Measurements from ENCODE around the gene HELZ2.
"Not testable (repeated sequence)": the region's sequence is repeated elsewhere in the genome, so short reads cannot be mapped to it uniquely, and the experiment has no call there.

HELZ2 gene

DNA sequence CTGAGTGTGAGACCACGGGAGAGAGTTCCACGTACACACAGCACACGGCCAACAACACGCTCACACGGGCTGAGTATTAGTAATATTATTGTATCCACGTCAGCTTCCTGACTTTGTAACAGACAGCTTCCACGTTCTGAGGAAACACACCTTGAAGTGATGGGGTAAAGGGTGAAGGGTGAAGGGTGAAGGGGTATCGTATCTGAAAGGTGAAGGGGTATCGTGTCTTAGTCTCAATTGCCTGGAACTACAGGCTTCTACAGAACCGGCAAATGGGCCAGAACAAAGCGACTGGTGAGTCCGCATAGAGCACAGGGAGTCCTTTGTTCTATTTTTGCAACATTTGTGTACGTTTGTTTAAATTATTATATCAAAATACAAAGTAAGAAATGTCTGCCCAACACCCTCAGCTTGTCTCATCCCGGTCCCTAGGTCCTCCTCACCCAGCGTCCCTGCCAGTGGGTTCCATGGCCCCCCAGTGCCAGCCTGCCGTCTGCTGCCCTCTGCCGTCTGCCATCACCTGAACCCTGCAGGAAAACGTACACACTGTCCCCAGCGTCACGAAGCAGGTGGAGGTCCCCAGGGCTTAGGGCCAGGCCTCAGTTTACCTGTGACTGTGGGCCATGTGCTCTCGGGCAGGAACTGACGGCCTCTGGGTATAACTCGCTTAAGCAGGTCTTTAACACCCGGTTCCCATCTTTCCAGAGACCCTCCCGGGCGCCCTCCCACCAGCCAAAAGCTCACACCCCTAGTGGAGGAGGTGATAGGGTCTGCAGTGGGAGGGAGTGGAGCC is 4.4 kb upstream of the HELZ2 start:
- no peak for DNase-seq (ENCODE audit: low spot score)

DNA sequence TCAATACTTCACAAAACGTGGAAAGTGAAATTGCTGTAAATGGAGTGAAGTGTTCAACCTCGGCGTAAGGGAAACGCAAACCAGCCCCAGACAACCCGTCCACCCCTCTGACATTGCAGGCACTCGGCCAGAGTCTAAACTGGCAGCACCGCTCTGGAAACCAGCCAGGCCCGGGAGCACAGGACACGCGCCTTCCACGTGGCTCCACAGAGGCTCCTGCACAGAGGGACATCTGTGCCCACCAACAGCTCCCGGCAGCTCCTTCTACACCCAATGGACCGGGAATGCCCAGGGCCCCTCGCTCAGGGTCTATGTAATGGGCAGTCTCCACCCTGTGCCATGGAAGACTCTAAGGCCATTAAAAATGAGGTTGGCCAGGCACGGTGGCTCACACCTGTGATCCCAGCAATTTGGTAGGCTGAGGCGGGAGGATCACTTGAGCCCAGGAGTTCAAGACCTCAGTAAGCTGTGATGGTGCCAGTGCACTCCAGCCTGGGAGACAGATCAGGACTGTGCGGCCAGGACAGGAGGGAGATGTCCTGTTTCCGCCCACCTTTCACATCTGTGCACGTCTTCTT is 3.4 kb upstream of the HELZ2 start:
- no peak for DNase-seq (ENCODE audit: low spot score)

DNA sequence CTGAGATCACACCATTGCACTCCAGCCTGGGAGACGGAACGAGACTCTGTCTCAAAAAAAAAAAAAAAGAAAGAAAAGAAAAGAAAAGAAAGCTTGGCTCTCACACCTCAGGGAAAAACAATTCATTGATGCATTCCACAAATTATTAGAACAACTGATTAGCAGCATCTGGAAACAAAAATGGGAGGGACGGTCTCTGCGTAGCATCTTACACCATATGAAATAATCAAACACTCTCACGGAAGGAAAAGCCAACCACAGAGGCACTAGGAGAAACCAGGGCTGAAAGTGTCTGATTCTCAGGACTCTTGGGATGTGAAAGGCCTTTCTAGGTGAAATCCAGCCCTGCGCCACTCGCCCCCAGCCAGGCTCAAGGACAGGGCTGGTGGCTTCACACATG is 2.3 kb upstream of the HELZ2 start:
- DNase-seq (ENCODE audit: low spot score), result peak; percentile 26

DNA sequence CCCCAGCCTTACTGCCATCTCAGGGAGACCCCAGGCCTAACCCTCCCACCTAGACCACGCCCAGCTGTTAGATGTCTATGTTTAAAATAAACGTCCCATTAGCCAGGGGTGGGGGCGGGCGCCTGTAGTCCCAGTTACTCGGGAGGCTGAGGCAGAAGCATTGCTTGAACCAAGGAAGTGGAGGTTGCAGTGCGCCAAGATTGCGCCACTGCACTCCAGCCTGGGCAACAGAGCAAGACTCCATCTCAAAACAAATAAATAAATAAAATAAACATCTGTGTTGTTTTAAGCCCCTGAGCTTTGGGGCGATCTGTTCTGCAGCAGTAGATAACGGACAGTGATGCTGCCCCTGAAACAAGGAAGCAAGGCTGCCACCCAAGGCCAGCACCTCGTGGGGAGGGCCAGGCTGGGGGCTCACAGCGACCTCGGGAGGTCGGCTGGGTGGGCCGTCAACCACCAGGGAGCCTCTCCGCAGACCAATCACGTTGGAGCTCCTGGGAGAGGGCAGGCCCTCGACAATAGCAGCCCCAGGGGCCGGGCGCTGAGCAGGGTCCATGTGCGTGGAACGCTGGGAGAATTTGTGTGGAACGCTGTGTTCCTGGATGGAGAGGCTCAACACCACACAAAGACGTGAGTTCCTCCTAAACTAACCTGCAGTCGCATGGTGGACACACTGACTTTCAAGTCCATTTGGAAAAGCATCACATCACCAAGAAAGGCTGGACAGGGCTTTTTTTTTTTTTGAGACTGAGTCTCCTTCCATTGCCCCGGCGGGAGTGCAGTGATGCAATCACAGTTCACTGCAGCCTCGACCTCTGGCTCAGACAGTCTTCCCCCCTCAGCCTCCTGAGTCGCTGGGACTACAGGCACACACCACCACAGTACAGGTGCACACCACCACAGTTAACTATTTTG is 1.0 kb upstream of the HELZ2 start:
- no peak for DNase-seq (ENCODE audit: low spot score)

DNA sequence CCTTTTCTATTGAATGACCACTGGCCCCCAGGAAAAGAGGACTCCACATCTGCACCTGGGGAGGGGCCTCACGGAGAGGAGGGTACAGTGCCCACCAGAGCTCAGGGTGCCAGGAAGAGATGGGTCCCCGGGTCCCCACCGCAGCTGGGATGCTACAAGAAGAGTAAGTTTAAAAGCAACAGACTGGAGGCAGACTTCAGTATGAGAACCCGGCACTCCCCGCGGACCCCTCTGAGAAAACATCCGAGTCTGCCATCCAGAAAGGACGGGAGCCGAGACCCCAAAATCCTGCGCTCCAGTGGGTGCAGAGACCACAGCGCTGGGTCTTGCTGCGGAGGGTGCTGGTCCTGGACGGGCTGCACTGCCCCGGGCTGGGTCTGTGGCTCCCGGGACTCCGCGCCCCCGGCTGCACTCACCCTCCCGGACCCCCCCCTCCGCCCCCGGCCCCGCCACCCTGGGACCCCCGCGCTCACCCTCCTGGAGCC is 350 bp downstream of the HELZ2 start:
- no peak for DNase-seq (ENCODE audit: low spot score)

DNA sequence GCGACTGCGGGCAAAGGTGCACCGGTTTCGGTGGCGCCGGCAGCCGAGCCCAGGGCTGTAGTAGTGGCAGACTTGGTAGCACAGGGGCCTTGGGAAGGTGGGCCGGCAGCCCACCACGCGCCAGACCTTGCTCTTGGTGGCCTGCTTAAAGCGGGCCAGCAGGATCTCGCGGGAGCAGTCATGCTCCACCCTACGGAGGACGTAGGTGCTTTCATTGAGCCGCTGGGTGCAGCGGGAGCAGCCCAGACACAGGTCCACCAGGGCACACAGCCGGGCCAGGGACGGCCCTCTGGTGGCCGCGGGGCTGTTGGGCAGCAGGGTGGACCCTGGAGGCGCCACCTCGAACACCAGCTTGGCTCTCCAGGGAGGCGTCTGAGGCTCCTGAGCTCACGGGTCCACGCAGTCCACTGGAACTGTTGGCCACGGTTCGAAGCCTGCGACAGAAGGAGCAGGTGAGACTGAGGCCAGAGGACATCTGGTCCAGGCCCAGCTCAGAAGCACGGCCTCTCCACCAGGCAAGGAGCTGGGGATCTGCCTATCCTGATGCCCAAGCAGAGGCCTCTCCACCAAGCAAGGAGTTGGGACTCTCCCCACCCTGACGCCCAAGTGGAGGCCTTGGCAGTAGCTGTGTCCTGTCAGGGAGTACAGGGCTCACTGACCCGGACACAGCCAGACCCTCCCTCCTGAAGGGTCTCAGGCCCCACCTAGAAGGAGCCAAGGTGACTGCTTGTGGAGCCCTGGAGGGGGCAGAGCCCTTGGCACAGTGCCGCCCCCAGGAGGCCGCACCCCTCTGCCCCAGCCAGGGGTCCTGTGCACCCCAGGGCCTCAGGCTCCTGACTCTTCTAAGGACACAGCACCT is 1.0 kb downstream of the HELZ2 start:
- no peak for DNase-seq (ENCODE audit: low spot score)

DNA sequence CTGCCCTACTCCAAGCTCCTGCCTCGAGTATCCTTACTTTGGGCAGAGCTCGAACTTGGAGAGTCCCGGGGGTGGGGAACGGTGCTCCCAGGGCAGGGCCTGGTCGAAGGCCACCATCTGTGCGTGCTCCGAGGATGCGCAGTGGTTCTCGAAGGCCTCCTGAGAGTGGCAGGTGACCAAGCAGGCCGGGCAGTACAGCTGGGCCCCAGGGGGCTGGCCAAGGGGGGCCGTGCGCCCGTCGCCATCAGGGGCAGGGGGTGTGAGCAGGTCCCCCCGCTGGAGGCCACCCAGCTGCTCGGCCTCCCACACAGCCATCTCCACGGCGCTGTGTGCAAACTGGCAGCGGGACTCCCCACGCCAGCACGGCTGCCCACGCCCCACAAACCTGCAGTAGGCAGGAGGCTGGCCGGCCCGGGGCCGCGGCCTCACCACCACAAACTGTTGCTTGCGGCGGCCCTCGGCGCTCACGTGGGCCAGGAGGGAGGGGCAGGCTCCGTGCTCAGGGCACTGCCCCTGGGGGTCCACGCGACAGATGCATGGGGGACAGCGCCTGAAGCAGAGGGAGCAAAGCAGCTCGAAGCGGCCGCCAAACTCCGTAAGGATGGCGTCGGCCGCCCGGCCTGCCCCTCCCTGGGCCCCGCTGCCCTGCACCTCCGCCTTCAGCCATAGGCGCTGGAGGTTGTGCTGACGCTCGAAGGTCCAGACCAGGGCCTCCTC is 1.8 kb downstream of the HELZ2 start:
- no peak for DNase-seq (ENCODE audit: low spot score)

DNA sequence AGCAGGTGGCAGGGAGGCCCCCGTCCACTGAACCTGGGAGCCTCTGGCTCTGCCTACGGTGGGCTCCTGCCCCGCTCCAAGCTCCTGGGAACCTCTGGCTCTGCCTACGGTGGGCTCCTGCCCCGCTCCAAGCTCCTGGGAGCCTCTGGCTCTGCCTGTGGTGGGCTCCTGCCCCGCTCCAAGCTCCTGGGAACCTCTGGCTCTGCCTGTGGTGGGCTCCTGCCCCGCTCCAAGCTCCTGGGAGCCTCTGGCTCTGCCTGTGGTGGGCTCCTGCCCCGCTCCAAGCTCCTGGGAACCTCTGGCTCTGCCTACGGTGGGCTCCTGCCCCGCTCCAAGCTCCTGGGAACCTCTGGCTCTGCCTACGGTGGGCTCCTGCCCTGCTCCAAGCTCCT is 3.0 kb downstream of the HELZ2 start:
- DNase-seq (ENCODE audit: low spot score), result not testable (repeated sequence)

DNA sequence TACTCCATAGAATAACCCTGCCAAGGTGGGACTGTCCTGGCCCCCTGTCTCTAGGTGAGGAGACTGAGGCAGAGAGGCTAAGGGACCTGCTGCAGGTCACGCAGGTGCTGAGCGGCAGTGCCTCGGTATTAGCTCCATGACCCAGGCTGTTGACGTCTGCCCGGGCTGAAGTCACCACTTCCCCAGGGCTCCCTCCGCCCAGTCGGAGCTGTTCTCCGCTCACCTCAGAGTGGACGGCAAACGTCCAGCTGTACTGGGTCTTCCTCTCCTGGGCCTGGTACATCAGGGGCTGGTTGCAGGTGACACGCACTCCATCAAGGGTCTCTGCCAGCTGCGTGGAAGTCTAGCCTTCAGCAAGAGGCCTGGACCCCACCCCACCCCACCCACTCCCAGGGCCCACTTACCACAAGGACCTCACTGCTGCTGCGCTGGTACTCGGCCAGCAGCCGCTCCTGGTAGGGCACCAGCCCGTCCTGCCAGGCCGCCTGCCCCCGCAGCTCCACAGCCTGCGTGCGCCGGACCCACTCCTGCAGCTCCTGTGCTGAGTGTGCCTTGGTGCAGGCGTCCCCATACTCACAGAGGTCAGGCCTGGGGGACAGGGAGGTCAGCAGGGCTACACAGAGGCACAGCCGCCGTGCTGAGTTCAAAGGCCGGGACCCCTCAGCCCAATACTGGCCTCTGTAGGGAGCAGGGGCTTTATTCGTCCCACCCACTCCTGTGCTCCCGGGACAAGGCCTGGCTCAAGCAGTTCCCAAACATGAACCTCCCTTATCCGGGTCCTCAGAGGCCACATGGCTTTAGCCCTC is 3.6 kb downstream of the HELZ2 start:
- no peak for DNase-seq (ENCODE audit: low spot score)

DNA sequence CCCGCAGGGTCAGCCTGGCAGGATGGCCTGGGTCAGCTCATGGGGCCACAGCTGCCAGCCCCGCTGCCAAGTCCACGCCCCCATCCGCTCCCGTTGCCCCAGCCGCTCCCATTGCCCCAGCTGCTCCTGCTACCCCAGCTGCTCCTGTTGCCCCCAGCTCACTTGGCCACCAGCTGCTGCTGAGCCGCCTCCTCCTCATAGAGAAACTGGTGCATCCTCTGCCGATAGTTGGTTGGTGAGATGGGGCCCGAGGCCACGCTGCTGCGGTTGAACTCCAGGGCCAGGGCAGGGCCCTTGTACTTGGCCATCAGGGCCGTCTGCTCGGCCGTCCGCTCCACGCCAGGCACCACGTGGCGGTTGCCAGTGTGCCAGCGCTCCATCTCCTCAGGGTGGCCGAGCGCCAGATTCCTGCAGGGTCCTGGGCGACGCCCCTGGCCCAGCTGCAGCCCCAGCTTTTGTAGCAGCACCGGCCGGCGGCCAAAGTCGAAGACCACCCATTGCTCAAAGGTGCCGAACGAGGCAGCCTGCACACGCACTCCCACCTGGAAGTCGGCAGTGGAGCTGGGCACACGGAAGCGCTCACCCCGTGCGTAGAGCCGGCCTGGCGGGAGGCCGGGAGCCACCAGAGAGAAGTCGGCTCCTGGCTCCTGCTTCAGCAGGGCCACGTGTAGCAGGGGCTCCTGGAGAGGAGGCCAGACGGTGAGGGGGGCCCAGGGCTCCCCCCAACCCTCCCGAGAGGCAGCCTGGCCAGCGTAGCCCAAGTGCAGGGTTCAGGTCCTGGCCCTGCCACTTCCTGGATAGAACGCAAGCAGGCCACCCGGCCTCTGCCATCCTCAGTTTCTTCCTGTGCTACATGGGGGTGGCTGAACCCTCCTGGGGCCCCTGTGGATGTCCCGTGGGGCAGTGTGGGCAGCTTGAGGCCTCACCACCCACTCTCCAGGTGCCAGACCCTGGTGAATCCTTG is 4.8 kb downstream of the HELZ2 start:
- DNase-seq (ENCODE audit: low spot score), result no peak

DNA sequence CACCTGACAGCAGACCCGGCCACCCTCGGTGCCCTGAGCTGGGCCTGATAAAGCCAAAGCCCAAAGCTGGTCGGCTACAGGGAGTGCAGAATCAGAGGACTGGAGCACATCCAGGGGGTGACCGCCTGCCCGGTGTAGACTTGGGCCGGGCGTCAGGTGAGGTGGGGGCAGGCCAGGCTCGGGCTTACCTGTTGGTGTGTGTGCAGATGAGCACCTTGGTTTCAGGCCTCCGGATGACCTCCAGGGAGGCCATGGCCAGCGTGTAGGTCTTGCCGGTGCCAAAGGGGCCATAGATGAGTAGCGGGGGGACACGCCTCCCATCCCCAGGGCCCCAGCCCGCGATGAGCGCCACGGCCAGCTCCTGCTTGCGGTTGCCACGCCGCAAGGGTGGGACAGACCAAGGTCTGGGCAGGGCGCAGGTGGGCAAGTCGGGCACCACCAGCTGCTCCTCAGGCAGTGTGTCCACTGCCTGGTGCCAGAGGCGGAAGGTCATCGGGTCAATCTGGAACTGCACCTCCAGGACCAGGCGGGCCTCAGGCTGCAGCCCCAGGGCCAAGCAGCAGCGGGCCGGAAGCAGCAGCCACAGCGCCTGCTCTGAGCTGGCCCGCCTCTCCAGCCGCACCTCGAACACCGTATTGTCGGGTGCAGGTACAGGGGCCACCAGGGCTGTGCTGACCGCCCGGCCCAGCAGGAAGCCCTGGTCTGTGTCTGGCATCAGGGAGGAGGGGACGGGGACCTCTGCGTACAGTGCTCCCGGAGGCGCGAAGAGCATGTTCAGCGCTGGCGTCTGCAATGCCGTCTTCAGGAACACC is 5.7 kb downstream of the HELZ2 start:
- no peak for DNase-seq (ENCODE audit: low spot score)

DNA sequence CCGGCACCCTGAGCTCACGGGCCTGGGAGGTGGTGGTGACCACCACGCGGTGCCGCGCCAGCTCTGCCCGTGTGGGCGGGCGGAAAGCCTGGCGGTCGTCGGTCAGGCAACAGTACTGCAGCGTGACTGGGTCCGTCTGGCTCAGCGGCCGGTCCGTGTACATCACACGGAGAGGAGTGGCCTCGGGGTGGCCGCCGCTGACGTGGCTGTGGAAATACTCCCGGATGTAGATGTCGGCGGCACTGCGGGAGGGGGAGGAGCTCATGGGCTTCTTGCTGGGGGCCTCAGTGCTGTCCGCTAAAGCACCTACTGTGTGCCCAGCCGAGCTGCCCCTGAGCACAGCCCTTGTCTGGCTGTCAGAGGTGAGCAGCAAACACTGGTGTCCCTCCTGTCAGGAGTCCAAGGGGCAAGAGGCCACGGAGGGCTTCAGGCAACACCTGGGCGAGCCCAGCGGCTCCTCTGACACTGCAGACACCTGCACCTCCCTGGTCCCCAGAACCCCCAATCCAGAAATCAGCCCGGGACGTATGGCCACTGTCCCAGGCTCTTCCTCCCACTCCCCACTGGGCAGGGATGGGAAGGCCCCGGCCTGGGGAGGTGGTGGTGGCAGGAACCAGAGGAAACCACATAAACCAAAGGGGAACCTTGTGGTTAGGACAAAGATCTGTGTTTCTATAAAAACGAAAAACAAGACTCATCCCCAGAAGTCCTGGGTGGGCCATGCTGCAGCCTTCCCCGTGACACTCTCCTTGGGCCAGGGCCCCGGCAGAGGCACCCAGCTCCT is 6.5 kb downstream of the HELZ2 start:
- DNase-seq (ENCODE audit: low spot score), result no peak

DNA sequence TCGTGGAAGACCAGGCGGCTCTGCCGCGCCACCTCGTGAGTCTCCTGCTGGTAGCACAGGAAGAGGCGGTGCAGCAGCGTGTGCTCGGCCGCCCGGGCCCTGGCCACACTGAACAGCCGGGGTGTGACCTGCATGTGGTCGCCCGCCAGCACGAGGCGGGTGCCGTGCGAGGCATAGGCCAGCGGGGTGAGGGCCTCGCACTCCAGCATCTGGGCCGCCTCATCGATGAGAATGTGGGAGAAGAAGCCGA is 7.0 kb downstream of the HELZ2 start:
- no peak for DNase-seq (ENCODE audit: low spot score)

DNA sequence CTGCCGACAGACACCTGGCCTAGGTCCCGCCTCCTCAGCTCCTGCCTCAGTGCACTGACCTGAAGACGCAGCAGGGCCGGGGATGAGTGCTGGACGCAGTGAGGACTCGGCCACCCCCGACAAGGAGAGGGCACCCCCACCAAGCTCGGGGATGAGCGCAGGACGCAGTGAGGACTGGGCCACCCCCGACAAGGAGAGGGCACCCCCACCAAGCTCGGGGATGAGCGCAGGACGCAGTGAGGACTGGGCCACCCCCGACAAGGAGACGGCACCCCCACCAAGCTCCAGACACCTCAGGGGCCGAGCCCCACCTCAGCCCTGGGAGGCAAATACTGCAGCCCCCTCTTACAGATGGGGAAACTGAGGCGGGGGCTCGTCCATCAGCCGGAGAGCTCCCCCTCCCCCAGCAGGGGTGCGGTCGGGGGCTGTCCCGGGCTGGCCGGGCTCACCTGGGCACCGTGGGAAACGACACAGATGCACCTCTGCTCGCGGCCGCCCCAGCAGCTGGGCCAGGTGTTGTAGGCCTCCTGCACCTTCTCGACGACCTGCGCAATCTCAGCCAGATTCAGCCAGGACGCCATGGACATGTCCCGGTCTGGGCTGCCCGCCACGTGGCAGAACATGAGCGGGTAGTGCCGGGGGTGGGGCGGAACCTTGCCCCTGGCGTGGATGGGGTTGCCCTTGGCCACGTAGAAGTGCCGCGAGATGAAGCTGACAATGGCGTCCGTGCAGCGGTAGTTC is 7.5 kb downstream of the HELZ2 start:
- DNase-seq (ENCODE audit: low spot score), result no peak

DNA sequence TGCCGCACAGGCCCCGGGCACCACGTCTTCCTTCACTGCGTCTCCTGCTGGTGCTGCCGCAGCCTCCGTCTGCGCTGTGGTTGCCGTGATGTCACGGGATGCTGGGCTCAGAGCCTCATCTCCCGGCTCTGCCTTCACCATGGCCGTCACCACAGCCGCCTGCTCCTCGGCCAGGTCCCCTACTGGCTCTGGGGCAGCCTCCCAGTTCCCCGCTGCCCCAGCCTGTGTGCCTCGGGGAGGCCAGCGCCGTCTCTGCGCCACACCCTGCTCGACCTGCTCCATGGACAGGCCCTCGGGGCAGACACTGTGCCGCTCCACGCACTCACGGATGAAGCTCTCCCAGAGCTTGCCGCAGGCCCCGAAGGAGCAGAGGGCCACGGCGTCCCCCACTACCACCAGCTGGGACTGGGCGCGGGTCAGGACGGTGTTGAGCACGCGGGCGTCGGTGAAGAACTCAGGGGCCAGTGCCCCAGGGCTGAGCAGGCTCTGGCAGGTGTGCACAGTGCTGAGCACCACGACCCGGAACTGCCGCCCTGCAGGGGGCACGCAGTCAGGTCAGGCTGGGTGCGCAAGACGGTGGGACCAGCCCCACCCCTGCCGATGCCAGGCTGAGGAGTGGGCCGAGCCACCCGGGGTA is 8.2 kb downstream of the HELZ2 start:
- no peak for DNase-seq (ENCODE audit: low spot score)

DNA sequence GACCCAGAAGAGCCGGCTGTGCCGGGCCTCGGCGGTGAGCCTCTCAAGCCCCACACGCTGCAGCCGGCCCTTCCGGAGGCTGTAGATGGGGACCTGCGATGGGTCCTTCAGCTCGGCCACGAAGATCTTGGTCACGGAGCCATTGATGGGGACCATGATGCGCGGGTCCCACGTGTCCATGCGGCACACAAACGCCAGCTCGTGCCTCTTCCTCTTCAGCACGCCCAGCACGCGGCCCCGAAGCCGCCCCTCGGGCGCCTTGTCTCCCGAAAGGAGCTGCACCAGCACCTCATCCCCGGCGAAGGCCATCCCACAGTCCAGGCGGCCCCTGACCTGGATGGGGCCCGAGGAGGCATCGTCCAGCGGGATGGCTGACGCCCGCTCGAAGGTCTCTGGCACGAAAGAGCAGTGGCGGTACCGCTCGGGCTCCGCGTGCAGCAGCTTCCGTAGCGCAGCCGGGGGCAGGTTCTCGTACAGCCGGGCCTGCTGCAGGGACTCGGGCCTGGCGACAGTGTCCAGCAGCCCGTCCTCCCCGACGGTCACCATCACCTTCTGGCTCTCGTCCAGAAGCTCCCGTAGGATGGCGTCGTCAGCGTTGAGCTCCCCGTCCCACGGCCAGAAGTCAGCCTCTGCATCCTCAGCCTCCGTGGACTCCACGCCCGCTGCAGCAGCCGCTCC is 8.9 kb downstream of the HELZ2 start:
- DNase-seq (ENCODE audit: low spot score), result no peak
